ENCODE data around the gene MTNR1B.

GRCh38 chr11:92929246-92929645 is 40.2 kb upstream of the MTNR1B start:
- TF ChIP-seq EZH2 (IDR thresholded peaks at IDR 0.05) (no peak), POLR2A (IDR thresholded peaks at IDR 0.05; ENCODE audit: borderline replicate concordance, extremely low read depth, insufficient read depth, insufficient read length) (no peak), CTCF (IDR thresholded peaks at IDR 0.05 in 2 of 3, conservative IDR thresholded peaks at IDR 0.05 in 1 of 3; ENCODE audit: borderline replicate concordance in 1 of 3, insufficient read depth in 1 of 3, low read depth in 2 of 3, low read length in 2 of 3) (no peak), EZH2phosphoT487 (IDR thresholded peaks at IDR 0.05; ENCODE audit: borderline replicate concordance) (no peak), SRF (IDR thresholded peaks at IDR 0.05; ENCODE audit: low read depth) (no peak), CEBPB (IDR thresholded peaks at IDR 0.05; ENCODE audit: low read depth) (no peak), ZNF274 (IDR thresholded peaks at IDR 0.05; ENCODE audit: low read depth, low read length) (no peak), RAD21 (IDR thresholded peaks at IDR 0.05; ENCODE audit: low read depth) (no peak), MAX (IDR thresholded peaks at IDR 0.05) (no peak)

Data from HCT116 (cell line).